ENCODE measurements around the gene TBRG1. TPM values are rescaled to one million over a fixed set of nuclear protein-coding genes. Genes with fewer than 3 reads are reported as not detected.

Gene TBRG1
- total RNA-seq, 3 donors from 2014 or later, result 34.7 to 49.0 (median 34.9) TPM

DNA sequence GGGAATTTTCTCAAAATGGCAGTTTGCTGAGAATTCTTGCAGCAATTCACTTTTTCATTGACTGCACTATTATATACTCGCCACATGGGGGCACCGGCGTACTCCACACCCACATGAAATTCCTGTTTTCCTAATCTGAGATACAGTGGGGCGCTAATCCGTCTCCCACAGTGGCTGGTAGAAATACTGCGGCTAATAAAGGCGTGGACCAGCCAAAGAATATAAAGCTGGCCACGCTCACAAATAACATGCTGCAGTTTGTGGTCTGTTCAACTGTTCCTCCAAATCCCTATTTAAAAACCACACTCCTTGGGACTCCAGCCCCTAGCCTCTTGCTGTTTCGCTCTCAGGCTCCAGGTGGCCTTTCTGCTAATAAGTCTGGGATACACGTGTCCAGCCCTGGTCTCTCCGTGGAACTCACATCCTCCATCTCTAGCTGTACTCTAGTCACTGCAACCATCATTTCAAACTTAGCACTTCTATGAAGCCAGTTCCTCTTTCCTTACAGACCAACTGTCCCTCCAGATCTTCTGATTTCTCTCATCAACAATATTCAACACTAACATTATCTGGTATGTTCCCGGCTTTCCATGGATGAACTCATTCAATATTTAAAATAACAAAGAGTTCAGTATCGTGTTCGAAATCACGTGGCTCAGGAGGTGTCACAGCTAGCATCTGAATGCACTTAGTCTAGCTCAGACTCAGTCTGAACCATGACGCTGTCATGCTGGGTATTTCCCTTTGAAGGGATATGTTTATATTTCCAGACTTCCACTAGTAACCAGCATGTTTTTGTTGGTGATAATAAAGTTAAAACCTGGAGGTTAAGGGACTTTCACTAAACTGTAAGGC lies 22.0 kb downstream of the TBRG1 start:
- TF ChIP-seq POLR2AphosphoS5 (IDR thresholded peaks at IDR 0.05), result no peak
- TF ChIP-seq, protein P1, sequence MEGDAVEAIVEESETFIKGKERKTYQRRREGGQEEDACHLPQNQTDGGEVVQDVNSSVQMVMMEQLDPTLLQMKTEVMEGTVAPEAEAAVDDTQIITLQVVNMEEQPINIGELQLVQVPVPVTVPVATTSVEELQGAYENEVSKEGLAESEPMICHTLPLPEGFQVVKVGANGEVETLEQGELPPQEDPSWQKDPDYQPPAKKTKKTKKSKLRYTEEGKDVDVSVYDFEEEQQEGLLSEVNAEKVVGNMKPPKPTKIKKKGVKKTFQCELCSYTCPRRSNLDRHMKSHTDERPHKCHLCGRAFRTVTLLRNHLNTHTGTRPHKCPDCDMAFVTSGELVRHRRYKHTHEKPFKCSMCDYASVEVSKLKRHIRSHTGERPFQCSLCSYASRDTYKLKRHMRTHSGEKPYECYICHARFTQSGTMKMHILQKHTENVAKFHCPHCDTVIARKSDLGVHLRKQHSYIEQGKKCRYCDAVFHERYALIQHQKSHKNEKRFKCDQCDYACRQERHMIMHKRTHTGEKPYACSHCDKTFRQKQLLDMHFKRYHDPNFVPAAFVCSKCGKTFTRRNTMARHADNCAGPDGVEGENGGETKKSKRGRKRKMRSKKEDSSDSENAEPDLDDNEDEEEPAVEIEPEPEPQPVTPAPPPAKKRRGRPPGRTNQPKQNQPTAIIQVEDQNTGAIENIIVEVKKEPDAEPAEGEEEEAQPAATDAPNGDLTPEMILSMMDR (IDR thresholded peaks at IDR 0.05), result peak; percentile 58 to 84 (median 83)
- no peak for TF ChIP-seq POLR2A (IDR thresholded peaks at IDR 0.05)
- H3K36me3 ChIP-seq, result no peaks in the 10 kb centered on the region
- intact Hi-C loops (cut with DNase I; ENCODE audit: low total_unique reads), result no loop called here

DNA sequence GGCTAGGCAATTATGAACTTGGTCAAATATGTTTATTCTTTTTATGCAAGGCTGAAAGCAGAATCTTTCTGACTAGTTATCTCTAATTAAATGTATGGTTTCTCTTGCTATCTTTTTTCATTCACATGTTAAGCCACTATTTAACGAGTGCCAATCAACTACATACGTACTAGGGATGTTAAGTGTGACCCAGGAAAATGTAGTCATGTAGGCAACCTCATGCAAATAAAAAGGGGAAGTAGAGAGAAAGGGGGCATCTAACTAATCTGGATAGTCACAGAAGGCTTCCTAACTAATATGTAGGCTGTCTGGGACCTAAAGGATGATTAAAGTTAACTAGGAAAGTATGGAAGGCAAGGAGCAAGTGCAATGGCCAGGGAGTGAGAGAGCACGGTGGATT lies 23.5 kb downstream of the TBRG1 start:
- H3K27me3 ChIP-seq, result no peaks in the 10 kb centered on the region
- TF ChIP-seq POLR2AphosphoS5 (IDR thresholded peaks at IDR 0.05), result no peak
- TF ChIP-seq POLR2A (IDR thresholded peaks at IDR 0.05), result no peak
- TF ChIP-seq, protein P1 (IDR thresholded peaks at IDR 0.05), result no peak

More for the DNA sequence above, 22.0 kb downstream of the TBRG1 start:
- peak in 1 of 2 donors; percentile 25 for DNase-seq (ENCODE audit: low spot score in 2 of 2)
- H3K4me3 ChIP-seq, result peak overlapping the region in 2 of 3 donors; percentile 30 to 51
- no peaks in the 10 kb centered on the region for H3K4me1 ChIP-seq
- no peaks in the 10 kb centered on the region for H3K9me3 ChIP-seq
- no peak overlapping the region for H3K27ac ChIP-seq
- no peaks in the 10 kb centered on the region for H3K27me3 ChIP-seq

DNA sequence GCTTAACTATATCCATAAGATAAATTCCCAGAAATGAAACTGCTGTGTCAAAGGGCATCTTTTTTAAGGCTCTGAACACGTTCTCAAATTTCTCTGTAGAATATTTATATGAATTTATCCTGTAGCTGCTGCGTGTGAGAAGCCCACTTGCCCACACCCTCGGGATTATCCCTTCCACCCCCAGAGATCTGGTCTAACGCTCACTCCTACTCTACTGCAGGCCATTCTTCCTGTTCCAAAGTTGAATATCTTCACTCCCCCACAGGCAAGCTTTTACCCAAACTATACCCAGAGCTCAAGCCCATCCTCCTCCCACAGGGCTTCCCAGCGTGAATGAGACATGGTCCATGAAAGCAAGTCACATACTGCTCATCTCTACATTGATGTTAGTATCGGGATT lies 25.9 kb downstream of the TBRG1 start:
- intact Hi-C loops (cut with DNase I; ENCODE audit: low total_unique reads), result no loop called here
- H3K27ac ChIP-seq, result no peak overlapping the region
- H3K36me3 ChIP-seq, result no peaks in the 10 kb centered on the region
- H3K4me1 ChIP-seq, result no peaks in the 10 kb centered on the region
- no peaks in the 10 kb centered on the region for H3K27me3 ChIP-seq
- no peak overlapping the region for H3K4me3 ChIP-seq
- H3K9me3 ChIP-seq, result no peaks in the 10 kb centered on the region
- DNase-seq (ENCODE audit: low spot score in 2 of 2), result no peak
- TF ChIP-seq POLR2A (IDR thresholded peaks at IDR 0.05), result no peak
- no peak for TF ChIP-seq POLR2AphosphoS5 (IDR thresholded peaks at IDR 0.05)
- TF ChIP-seq, protein P1 (IDR thresholded peaks at IDR 0.05), result no peak

More for the DNA sequence above, 23.5 kb downstream of the TBRG1 start:
- no peak overlapping the region for H3K4me3 ChIP-seq
- H3K4me1 ChIP-seq, result no peaks in the 10 kb centered on the region
- DNase-seq (ENCODE audit: low spot score in 2 of 2), result no peak
- H3K36me3 ChIP-seq, result no peaks in the 10 kb centered on the region
- no peak overlapping the region for H3K27ac ChIP-seq
- no peaks in the 10 kb centered on the region for H3K9me3 ChIP-seq
- intact Hi-C loops (cut with DNase I; ENCODE audit: low total_unique reads), result no loop called here

DNA sequence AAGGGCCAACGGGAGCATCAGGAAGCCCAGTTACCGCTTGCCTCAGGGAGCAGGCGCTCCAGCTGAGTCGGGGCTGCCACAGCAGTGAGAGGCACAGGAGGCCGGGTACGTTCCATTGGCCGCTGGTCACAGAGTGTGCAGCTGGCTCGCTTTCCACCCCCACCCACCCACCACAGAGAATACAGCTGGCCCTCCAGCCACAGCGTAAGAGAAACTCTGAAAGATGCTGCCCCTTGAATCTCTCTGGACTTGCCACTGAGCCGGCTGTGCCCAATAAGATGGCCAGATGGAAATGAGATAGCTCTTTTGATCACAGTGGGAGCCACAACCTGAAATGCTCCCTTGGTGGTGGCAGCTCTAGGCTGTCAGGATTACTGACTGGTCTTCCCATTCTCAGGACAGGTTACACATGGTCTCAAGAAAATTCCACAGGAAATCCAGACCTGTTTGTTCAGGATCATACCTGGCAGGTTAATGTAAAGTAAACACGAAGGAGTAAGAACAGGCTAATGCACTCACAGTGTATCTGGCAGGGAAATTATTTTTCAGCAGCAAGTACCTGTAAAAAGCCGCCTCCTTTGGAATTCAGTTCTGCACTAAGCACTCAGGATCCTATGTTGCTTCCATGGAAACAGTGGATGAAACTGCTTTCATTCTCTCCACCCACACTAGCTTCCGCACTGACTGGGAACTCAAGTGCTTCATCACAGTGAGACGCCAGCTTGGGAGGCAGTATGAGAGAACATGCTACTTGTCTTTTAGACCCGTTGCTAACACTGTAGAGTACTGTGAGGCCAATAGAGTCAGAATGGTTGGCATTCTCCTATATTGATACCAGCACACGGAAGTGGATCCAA lies 34.3 kb downstream of the TBRG1 start:
- Histone ChIP-seq H3K36me3 (no peaks in the 10 kb centered on the region), H3K4me1 (no peaks in the 10 kb centered on the region), H3K9me3 (no peaks in the 10 kb centered on the region), H3K27me3 (no peaks in the 10 kb centered on the region), H3K27ac (peak overlapping the region in 1 of 2 donors; percentile 36), H3K4me3 (no peak overlapping the region)
- DNase-seq (ENCODE audit: low spot score in 2 of 2), result no peak
- no peak for TF ChIP-seq POLR2A (IDR thresholded peaks at IDR 0.05)
- TF ChIP-seq POLR2AphosphoS5 (IDR thresholded peaks at IDR 0.05), result no peak
- TF ChIP-seq, protein P1 (IDR thresholded peaks at IDR 0.05), result no peak
- intact Hi-C loops (cut with DNase I; ENCODE audit: low total_unique reads), result no loop called here

Data from breast epithelium (tissue), 4 donors.